Muscle of leg (tissue), 11 donors: Measurements from ENCODE around the gene SLC23A2. TPM values are rescaled to one million over a fixed set of nuclear protein-coding genes. Genes with fewer than 3 reads are reported as not detected.

Source experiments
- DNase-seq: peaks from one replicate; pipeline ENCODE4 v3.0.0; 2013
- H3K27ac ChIP-seq: one replicate; pipeline ENCODE4 v1.5.1; 2013; ENCODE audit warnings: mild to moderate bottlenecking, low read length, control low read depth
- H3K27me3 ChIP-seq: one replicate; pipeline ENCODE4 v1.6.1; 2013; ENCODE audit warnings: low read length; ENCODE audit not compliant: control insufficient read depth, insufficient read depth
- H3K36me3 ChIP-seq: one replicate; pipeline ENCODE4 v1.6.1; 2013; ENCODE audit warnings: low read length; ENCODE audit not compliant: control insufficient read depth, insufficient read depth
- H3K4me1 ChIP-seq: one replicate; pipeline ENCODE4 v1.6.1; 2013; ENCODE audit warnings: low read length; ENCODE audit not compliant: control insufficient read depth, insufficient read depth
- H3K4me3 ChIP-seq: one replicate; pipeline ENCODE4 v1.5.1; 2013; ENCODE audit warnings: low read length, control low read depth
- H3K9me3 ChIP-seq: replicated peaks from 2 replicates; pipeline ENCODE4 v1.6.1; 2013; ENCODE audit warnings: low read depth, low read length; ENCODE audit not compliant: control insufficient read depth
- WGBS: methylation state at CpG from one replicate; pipeline ENCODE4 v1.1.5; 2013; ENCODE audit warnings: missing lambda C conversion rate; ENCODE audit not compliant: insufficient coverage; 5-methylcytosine and 5-hydroxymethylcytosine counted together
- polyA plus RNA-seq, 8 donors: library from polyadenylated mRNA; unstranded; fragments of 120-200 nt; gene quantifications; one replicate each; pipeline versions ENCODE4 v1.2.1 to v1.2.3, GENCODE V29; 2013; ENCODE audit warnings: inconsistent platforms in 1 of 8, low replicate concordance in 1 of 8; ENCODE audit not compliant: insufficient read length in 8 of 8, insufficient read depth in 1 of 8
- total RNA-seq: library from RNA; stranded (reverse); fragments of 120-200 nt; gene quantifications from one replicate; pipeline ENCODE4 v1.2.4, GENCODE V29; 2013

SLC23A2 gene
- total and polyA plus RNA-seq, 9 donors = 7.6 to 13.7 (median 10.6) TPM

DNA sequence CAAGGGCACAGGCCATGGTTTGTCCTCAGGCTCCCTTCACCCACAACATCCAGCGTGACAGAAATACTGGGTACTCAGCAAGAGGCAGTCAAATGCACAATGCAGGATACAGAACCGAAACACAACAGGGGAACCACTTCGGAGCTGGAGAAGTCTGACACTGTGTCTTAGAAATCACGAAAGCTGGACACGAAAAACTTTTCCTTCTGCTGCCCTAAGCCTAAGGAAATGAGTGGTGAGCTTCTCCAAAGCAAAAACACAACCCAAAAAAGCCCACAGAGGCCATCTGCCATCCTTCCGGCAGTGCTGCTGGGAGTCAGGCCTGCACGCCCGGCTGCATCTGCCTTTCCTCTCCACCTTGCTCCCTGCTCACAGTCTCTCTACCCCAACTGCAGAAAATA, 106.3 kb downstream of the SLC23A2 start:
- Histone ChIP-seq H3K9me3 (no peaks in the 10 kb centered on the region), H3K4me3 (no peak overlapping the region), H3K36me3 (peaks cover 24% of the 10 kb centered on the region), H3K27me3 (no peaks in the 10 kb centered on the region), H3K4me1 (peaks cover 16% of the 10 kb centered on the region), H3K27ac (no peak overlapping the region)
- peak; percentile 42 for DNase-seq
- whole genome bisulfite sequencing = 70% methylated on average over 3 of the region's 8 CpGs

DNA sequence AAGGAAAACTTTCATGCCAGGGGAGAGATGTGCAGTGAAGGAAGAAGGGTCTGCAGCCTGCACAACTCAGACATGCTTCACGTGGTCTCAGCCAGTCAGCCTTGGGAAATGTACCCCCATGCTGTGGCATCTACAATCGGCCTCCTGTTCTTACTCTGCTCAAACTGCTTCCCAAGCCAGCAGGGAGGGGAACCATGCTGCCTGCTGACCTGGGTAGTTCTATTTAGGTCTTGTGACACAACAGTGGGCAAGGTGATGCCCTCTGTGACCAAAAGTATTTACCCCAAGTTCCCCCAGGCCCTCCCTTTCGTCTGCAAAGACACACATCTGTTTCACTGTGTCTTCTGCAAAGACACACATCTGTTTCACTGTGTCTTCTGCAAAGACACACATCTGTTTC, 106.9 kb downstream of the SLC23A2 start:
- DNase-seq = no peak
- 59% methylated on average over 2 of the region's 3 CpGs for WGBS
- no peak overlapping the region for H3K4me3 ChIP-seq

DNA sequence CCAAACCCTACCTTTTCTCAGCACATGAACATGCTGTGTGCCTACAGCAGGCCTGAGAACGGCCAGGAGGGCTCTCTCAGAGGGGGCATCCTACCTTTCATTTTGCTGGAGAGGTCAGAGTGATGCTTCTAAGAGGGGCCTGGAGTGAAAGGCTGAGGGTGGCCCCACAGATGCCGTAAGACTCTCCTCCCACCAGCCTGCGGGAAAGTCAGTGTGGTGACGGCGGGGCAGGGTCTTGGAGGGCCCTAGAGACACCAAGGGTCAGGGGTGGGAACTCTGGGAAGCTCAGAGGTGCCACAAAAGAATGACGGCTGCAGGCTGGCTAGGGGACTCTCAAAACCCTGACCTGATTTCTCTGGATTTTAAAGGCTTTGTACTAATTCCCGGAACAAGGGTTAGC, 107.6 kb downstream of the SLC23A2 start:
- H3K27me3 ChIP-seq = no peaks in the 10 kb centered on the region

More for the DNA sequence above, 106.9 kb downstream of the SLC23A2 start:
- Histone ChIP-seq H3K27me3 (no peaks in the 10 kb centered on the region), H3K36me3 (peaks cover 20% of the 10 kb centered on the region), H3K4me1 (peaks cover 16% of the 10 kb centered on the region), H3K27ac (no peak overlapping the region), H3K9me3 (no peaks in the 10 kb centered on the region)

DNA sequence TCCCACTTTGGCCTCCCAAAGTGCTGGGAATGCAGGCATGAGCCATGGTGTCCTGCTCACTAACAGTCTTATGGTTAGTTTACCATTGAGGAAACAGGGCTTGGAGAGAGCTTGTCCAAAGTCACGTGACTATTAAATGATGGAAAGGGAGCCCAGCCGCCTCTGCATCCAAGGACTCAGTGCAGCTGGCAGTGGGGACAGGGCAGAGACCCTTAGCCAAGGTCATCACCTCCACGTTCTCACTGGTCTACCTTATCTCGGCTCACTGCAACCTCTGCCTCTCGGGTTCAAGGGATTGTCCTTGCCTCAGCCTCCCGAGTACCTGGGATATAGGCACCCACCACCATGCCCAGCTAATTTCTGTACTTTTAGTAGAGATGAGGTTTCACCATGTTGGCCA, 109.3 kb downstream of the SLC23A2 start:
- 94% methylated on average over 5 of the region's 6 CpGs for WGBS

More for the DNA sequence above, 107.6 kb downstream of the SLC23A2 start:
- Histone ChIP-seq H3K27ac (no peak overlapping the region), H3K4me1 (peaks cover 12% of the 10 kb centered on the region), H3K9me3 (no peaks in the 10 kb centered on the region), H3K36me3 (peaks cover 22% of the 10 kb centered on the region), H3K4me3 (no peak overlapping the region)
- WGBS = 63% methylated on average over 5 of the region's 7 CpGs
- DNase-seq = no peak

DNA sequence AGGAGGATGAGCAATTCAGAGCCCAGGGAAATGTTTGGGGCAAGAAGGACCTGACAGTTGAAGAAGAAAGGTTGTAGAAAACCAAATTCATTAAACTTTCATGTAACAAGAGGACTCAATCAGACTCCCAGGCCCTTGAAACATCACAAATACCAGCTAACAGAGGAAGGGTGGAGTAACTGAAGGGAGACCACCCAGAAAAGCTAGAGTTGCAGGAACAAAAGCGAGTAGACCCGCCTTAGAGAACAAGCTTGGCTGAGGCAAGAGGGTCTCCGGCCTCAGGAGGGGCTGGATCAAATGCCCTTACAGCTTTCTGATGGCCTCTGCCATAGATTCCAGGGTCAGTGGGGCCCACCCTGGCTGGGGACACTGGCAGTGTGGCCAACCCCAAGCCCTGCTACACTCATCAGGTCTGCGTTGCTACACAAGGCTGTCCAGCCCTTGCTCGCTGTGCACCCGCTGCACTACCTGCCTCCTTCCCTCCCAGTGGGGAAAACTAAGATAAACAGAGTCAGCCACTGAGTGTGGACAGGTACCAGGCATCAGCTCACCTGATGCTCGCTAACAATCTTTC, 110.0 kb downstream of the SLC23A2 start:
- Histone ChIP-seq H3K36me3 (peaks cover 29% of the 10 kb centered on the region), H3K27ac (no peak overlapping the region), H3K9me3 (no peaks in the 10 kb centered on the region), H3K4me3 (no peak overlapping the region), H3K4me1 (peaks cover 4% of the 10 kb centered on the region), H3K27me3 (no peaks in the 10 kb centered on the region)
- no peak for DNase-seq
- 91% methylated on average over 7 of the region's 7 CpGs for WGBS

More for the DNA sequence above, 109.3 kb downstream of the SLC23A2 start:
- Histone ChIP-seq H3K27ac (no peak overlapping the region), H3K9me3 (no peaks in the 10 kb centered on the region), H3K4me1 (peaks cover 4% of the 10 kb centered on the region), H3K4me3 (no peak overlapping the region), H3K27me3 (no peaks in the 10 kb centered on the region), H3K36me3 (peaks cover 25% of the 10 kb centered on the region)
- no peak for DNase-seq

DNA sequence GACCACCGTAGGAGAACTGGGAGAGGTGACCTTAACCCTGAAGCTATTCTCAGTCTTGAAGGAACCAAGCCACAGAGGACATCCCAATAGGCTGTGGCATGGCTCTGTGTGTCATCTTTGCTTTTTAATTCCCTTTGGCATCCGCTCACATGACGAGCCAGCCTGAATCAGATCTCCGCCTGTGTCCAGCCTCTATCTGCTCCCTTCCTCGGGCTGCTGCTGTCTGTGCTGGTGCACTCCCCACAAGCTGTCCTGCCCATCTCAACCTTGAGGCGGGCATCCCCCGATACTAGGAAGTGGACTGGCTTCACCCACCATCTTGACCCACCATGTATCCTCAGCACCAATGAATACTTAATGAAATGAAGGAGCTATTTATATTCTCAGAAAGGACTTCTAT, 111.9 kb downstream of the SLC23A2 start:
- DNase-seq = no peak
- 92% methylated on average over 5 of the region's 7 CpGs for WGBS
- H3K36me3 ChIP-seq = peaks cover 24% of the 10 kb centered on the region

DNA sequence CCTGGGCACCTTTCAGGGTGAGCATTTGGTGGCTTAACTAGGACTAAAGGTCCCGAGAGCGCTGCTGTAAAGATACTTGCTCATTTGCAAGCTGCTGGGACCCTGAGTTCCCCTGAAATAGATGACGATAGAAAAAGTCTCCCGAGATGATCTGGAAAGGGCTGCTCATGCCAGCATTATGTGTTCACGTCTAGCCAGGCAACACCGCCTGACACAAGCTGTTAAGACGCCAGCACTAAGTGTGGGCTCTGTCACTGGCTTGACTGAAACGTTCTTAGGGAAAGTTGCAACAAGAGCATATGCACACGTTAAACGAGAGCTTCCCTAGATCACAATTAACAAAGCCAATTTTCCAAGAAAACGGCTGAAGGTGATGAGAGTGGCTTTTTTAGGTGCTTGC, 113.7 kb downstream of the SLC23A2 start:
- peaks cover 36% of the 10 kb centered on the region for H3K36me3 ChIP-seq
- no peaks in the 10 kb centered on the region for H3K27me3 ChIP-seq
- 86% methylated on average over 8 of the region's 11 CpGs for WGBS
- no peak overlapping the region for H3K4me3 ChIP-seq
- DNase-seq = no peak
- no peaks in the 10 kb centered on the region for H3K4me1 ChIP-seq
- no peaks in the 10 kb centered on the region for H3K9me3 ChIP-seq
- no peak overlapping the region for H3K27ac ChIP-seq

More for the DNA sequence above, 111.9 kb downstream of the SLC23A2 start:
- peaks cover 3% of the 10 kb centered on the region for H3K4me1 ChIP-seq
- H3K4me3 ChIP-seq = no peak overlapping the region
- H3K27me3 ChIP-seq = no peaks in the 10 kb centered on the region
- H3K9me3 ChIP-seq = no peaks in the 10 kb centered on the region
- no peak overlapping the region for H3K27ac ChIP-seq

DNA sequence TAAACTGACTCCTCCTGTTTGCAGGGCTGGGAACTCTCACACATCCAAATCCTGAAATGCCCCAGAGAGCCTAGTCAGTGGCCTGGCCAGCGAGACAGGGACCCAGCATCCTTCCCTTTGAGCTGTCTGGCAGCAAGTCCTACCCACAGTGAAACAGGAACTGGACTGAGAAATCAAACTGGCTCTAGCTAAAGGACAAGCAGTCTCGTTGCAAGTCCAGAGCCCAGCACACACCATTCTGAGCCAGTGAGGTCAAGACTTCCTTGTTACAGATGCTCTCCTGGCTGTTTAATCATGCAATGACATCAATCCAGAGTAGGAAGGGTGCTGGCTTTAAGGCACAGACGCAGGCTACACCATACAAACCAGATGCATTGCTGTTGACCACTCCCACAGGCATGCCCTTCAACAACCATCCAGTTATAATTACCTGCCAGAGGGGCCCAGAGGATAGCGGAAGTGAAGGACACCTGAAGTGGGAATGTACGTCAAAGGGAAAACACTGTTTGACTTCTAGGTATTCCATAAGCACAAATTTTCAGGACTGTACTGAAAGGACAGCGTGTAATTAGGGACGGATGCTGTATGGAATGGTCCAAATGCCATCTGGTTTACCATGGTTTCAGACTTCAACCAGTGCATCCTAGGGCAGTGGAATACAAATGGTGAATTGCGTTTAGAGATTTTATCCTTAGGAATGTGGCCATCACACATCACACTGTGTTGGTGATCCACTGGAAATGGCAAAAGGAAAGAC, 114.4 kb downstream of the SLC23A2 start:
- Histone ChIP-seq H3K27me3 (no peaks in the 10 kb centered on the region), H3K4me1 (no peaks in the 10 kb centered on the region), H3K36me3 (peaks cover 36% of the 10 kb centered on the region), H3K9me3 (no peaks in the 10 kb centered on the region), H3K4me3 (no peak overlapping the region), H3K27ac (no peak overlapping the region)
- 79% methylated on average over 3 of the region's 8 CpGs for WGBS
- DNase-seq = no peak

DNA sequence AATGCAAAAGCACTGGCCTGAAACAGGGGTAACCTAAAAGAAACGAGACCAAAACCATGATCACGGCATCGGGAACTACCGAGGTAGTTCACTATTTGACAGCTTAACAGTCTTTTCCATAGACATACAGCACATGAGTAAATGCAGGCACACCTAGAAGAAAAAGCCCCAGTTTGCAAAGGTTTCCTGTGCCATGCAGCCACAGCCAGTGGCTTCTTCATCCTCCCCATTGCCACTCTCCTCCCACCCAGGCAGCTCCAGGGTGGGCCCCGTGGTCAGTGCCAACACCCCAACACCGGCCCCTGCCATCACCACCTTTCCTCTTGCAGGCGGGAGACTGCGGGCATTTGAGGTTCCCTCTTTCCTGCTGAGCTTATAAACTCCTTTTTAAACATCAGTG, 115.4 kb downstream of the SLC23A2 start:
- H3K36me3 ChIP-seq = peaks cover 41% of the 10 kb centered on the region
- H3K27me3 ChIP-seq = no peaks in the 10 kb centered on the region
- H3K9me3 ChIP-seq = no peaks in the 10 kb centered on the region
- no peak overlapping the region for H3K27ac ChIP-seq
- no peak overlapping the region for H3K4me3 ChIP-seq
- H3K4me1 ChIP-seq = no peaks in the 10 kb centered on the region
- 87% methylated on average over 8 of the region's 8 CpGs for WGBS
- no peak for DNase-seq

DNA sequence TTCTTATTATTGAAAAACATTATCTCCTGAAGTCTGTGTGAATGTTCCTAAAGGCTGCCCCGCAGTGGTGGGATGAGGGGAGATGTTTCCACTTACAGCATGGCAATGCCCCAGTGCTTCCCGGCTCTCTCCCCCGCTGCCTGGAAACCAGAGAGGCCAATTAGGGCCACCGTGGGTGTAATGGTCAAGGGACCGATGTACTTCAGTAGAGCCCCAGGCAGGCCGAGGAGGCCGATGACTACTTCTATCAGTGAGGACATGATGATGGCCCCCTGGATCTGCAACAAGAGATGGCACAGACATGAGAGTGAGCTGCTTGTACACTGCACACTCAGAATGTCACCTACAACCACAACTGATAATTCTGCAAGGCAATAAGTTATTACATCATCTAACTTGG, 117.8 kb downstream of the SLC23A2 start:
- WGBS = 70% methylated on average over 5 of the region's 7 CpGs
- H3K27me3 ChIP-seq = no peaks in the 10 kb centered on the region
- peaks cover 41% of the 10 kb centered on the region for H3K36me3 ChIP-seq
- no peak overlapping the region for H3K4me3 ChIP-seq
- H3K4me1 ChIP-seq = no peaks in the 10 kb centered on the region
- H3K9me3 ChIP-seq = no peaks in the 10 kb centered on the region
- no peak for DNase-seq
- H3K27ac ChIP-seq = no peak overlapping the region
